Nephron (organoid): ENCODE measurements around the gene TMEM258.

ENCODE experiments used
- H3K27ac Mint-ChIP-seq, 3 experiments: 2 replicates each; pipeline ENCODE4 v1.8.0; 2020; ENCODE audit warnings: mixed read lengths in 3 of 3, mild to moderate bottlenecking in 2 of 3, moderate library complexity in 1 of 3
- H3K27me3 Mint-ChIP-seq: 2 replicates; pipeline ENCODE4 v1.8.0; 2021; ENCODE audit warnings: low read depth, mild to moderate bottlenecking, moderate library complexity, mixed read lengths
- H3K36me3 Mint-ChIP-seq: 2 replicates; pipeline ENCODE4 v1.8.0; 2020; ENCODE audit warnings: low read depth, mixed read lengths
- H3K4me1 Mint-ChIP-seq: 2 replicates; pipeline ENCODE4 v1.8.0; 2020; ENCODE audit warnings: mixed read lengths
- H3K4me3 Mint-ChIP-seq, 3 experiments: 2 replicates each; pipeline ENCODE4 v1.8.0; 2020; ENCODE audit warnings: mild to moderate bottlenecking in 3 of 3, mixed read lengths in 3 of 3, moderate library complexity in 2 of 3
- H3K9me3 Mint-ChIP-seq: 2 replicates; pipeline ENCODE4 v1.8.0; 2020; ENCODE audit warnings: mixed read lengths
- CTCF ChIP-seq, 3 experiments: fragments of 200-600 bp; sonication (generic); IDR thresholded peaks; one replicate each; pipeline ENCODE4 v1.5.0; 2021; ENCODE audit warnings: antibody characterized with exemption in 3 of 3; ENCODE audit not compliant: unreplicated experiment in 3 of 3

TMEM258 gene

GRCh38 chr11:61792310-61793082, at the start of gene TMEM258, which contains the start of gene FEN1:
TMEM258 (minus strand) TSS chr11:61792599; CDS start chr11:61792558, 41 bp downstream.
FEN1 (plus strand) TSS chr11:61792911; CDS start chr11:61795362, 2,451 bp downstream.
- Mint-ChIP-seq H3K36me3 (peaks cover 22% of the 10 kb centered on the region), H3K4me3 (peak within 1 kb of the TSS; percentile 92 to 96 (median 94)), H3K27me3 (no peaks in the 10 kb centered on the region), H3K9me3 (no peaks in the 10 kb centered on the region), H3K4me1 (peaks cover 21% of the 10 kb centered on the region), H3K27ac (peak within 1 kb of the TSS; percentile 97 to 99 (median 99))
- no peak for TF ChIP-seq CTCF (IDR thresholded peaks at IDR 0.05; ENCODE audit: unreplicated experiment in 3 of 3)

- no peaks in the 10 kb centered on the region for H3K27me3 Mint-ChIP-seq
- TF ChIP-seq CTCF (IDR thresholded peaks at IDR 0.05; ENCODE audit: unreplicated experiment in 3 of 3) = no peak
- H3K4me3 Mint-ChIP-seq = no peak overlapping the region
- H3K4me1 Mint-ChIP-seq = peaks cover 10% of the 10 kb centered on the region
- H3K36me3 Mint-ChIP-seq = peaks cover 70% of the 10 kb centered on the region
- no peaks in the 10 kb centered on the region for H3K9me3 Mint-ChIP-seq
- H3K27ac Mint-ChIP-seq = no peak overlapping the region
These were observed 49.5 kb upstream of the TMEM258 start for GRCh38 chr11:61841636-61842527.

- Mint-ChIP-seq H3K36me3 (peaks cover 65% of the 10 kb centered on the region), H3K27me3 (no peaks in the 10 kb centered on the region), H3K27ac (no peak overlapping the region), H3K4me3 (no peak overlapping the region), H3K4me1 (peaks cover 5% of the 10 kb centered on the region), H3K9me3 (no peaks in the 10 kb centered on the region)
- TF ChIP-seq CTCF (IDR thresholded peaks at IDR 0.05; ENCODE audit: unreplicated experiment in 3 of 3) = no peak
These were observed 48.0 kb upstream of the TMEM258 start for GRCh38 chr11:61840371-61840770.

- no peak for TF ChIP-seq CTCF (IDR thresholded peaks at IDR 0.05; ENCODE audit: unreplicated experiment in 3 of 3)
- no peak overlapping the region for H3K4me3 Mint-ChIP-seq
- no peak overlapping the region for H3K27ac Mint-ChIP-seq
- H3K9me3 Mint-ChIP-seq = no peaks in the 10 kb centered on the region
- H3K27me3 Mint-ChIP-seq = no peaks in the 10 kb centered on the region
- peaks cover 9% of the 10 kb centered on the region for H3K4me1 Mint-ChIP-seq
- peaks cover 61% of the 10 kb centered on the region for H3K36me3 Mint-ChIP-seq
These were observed 47.3 kb upstream of the TMEM258 start for GRCh38 chr11:61839742-61840141.

GRCh38 chr11:61838921-61839320, 46.5 kb upstream of the TMEM258 start:
- no peak for TF ChIP-seq CTCF (IDR thresholded peaks at IDR 0.05; ENCODE audit: unreplicated experiment in 3 of 3)
- Mint-ChIP-seq H3K27ac (peak overlapping the region in 1 of 3 experiments; percentile 51), H3K36me3 (peaks cover 62% of the 10 kb centered on the region), H3K4me3 (no peak overlapping the region), H3K9me3 (no peaks in the 10 kb centered on the region), H3K4me1 (peaks cover 12% of the 10 kb centered on the region), H3K27me3 (no peaks in the 10 kb centered on the region)
